HG03342 (cell line): ENCODE measurements around the gene PTAR1.

Experiments used
- ATAC-seq: cut with Tn5 transposase; IDR thresholded peaks from one replicate; pipeline ENCODE4 v1.9.1; 2021; ENCODE audit warnings: mild to moderate bottlenecking, moderate library complexity; ENCODE audit not compliant: unreplicated experiment

PTAR1 gene

DNA sequence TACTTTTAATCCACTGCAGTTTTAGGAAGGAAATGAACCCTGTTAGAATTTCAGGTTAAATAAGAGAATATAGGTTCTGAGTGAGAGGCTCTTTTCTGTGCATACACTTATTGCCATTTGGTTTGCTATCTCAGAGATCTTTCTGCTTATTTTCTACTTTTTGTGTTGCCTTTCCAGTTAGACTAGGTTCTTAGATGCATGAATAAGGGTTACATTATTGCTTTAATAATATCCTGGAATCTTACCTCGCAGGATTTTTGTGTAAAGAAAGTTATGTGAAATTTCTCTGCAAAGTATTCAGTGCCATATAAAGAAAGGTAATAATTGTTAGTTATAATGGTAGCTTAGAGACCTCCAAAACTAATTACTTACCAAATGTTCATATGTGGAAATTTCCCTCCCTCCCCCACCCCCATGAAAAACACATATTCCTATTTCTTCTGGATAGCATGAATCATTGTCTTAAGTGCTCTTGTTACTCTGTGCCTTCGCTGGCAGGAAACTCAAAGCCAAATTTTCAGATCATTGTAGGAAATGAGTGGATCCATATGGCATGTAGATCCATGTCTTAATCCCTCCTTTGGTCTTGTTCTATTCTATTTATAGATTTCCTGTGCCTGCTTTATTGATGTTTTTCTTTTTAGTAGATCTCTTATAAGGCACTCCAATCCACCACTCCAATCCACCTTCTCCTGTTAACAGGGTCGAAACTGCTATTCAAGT, 84.9 kb downstream of the PTAR1 start:
- no peak for ATAC-seq

- no peak for ATAC-seq
Measured at GRCh38 chr9:69674112-69674685, 85.6 kb downstream of the PTAR1 start.

GRCh38 chr9:69673311-69673640, 86.5 kb downstream of the PTAR1 start:
- no peak for ATAC-seq

- peak; percentile 93 for ATAC-seq
Measured at GRCh38 chr9:69672596-69673310, 87.1 kb downstream of the PTAR1 start.

GRCh38 chr9:69671879-69672595, 87.8 kb downstream of the PTAR1 start, which contains the start of gene APBA1:
Gene APBA1 (minus strand): TSS chr9:69672371.
- ATAC-seq = peak; percentile 21

GRCh38 chr9:69671311-69671878, 88.4 kb downstream of the PTAR1 start:
- ATAC-seq = no peak

DNA sequence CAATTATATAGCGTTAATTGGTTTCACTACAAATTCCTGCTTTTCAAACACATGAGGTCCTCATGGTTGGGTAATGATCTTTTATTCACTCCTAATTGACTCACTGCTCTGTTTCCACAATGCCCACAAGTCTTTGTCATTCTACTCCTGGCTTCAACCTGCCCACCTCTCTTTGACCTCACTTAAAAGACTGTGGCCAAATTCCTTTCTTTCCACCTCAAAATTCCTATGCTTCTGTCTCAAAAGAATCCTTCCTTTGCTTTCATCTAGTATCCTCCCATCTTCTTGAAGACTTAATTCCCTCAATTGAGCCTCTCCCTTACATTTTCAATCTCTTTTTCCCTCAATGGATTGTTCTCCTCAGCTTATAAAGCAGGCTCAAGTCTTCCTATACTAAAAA, 92.5 kb downstream of the PTAR1 start:
- ATAC-seq = no peak

DNA sequence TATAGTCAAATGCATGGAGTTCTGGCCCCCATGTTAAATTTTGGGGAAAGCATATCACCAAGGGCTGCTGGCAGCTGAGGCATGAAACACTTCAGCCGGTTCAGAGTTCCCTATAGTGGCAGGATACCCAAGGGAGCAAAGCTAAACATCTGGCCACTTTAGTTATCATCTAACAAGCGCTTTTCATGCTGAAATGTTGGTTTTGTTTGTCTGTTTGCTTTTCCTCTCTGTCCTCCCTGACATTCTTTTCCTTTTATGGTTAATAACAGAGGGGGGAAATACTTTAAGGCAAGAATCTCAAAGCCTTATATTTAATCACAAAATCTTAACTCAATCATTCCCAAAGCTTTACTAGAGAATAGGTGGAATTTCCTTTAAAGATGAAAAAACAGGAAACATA, 99.5 kb downstream of the PTAR1 start:
- ATAC-seq = no peak
